ENCODE data around the gene GRHPR. TPM values are rescaled to one million over a fixed set of nuclear protein-coding genes. Genes with fewer than 3 reads are reported as not detected.

The GRHPR gene
- total and polyA plus RNA-seq, 10 of the 15 experiments (the other 5 are each of a cell fraction or from before 2014, with no cell fraction given) = 52.4 to 194 (median 126) TPM

GRCh38 chr9:37410354-37410861, 12.1 kb upstream of the GRHPR start:
- H3K27ac ChIP-seq (ENCODE audit: control insufficient read depth, insufficient read depth) = peak overlapping the region; percentile 97
- ChIA-PET RAD21 (ENCODE audit: unreplicated experiment) (interaction anchor here (0.6 to 7.5 kb wide), 27 partner anchors 8 to 614 kb away, joined by 3 to 126 read pairs (median 5); partner anchors contain the start of genes GRHPR, ZBTB5 and ZCCHC7), POLR2A (interaction anchor here (0.7 to 15.5 kb wide), 12 partner anchors 12 to 375 kb away, joined by 3 to 212 read pairs (median 4); partner anchors contain the start of genes GRHPR, POLR1E and TOMM5), SMC1A (ENCODE audit: uncharacterized antibody, unreplicated experiment) (interaction anchor here (0.8 to 4.7 kb wide), 28 partner anchors 11 to 430 kb away, joined by 3 to 23 read pairs (median 5); no protein-coding TSS in a partner anchor), CTCF (interaction anchor here (0.7 to 15.1 kb wide), 33 partner anchors 8 to 536 kb away, joined by 3 to 220 read pairs (median 6); partner anchors contain the start of genes POLR1E and ZBTB5)
- no peaks in the 10 kb centered on the region for H3K36me3 ChIP-seq (ENCODE audit: control insufficient read depth in 2 of 2, insufficient read depth in 2 of 2, low read length in 1 of 2)
- peaks cover 71% of the 10 kb centered on the region for H3K4me1 ChIP-seq (ENCODE audit: control insufficient read depth, insufficient read depth, low read length)
- H4K20me1 ChIP-seq (ENCODE audit: control insufficient read depth, insufficient read depth) = no peaks in the 10 kb centered on the region
- H3K4me2 ChIP-seq (ENCODE audit: control insufficient read depth, insufficient read depth) = peak overlapping the region; percentile 89
- no peaks in the 10 kb centered on the region for H3K27me3 ChIP-seq (replicated peaks in 1 of 2; ENCODE audit: control insufficient read depth in 2 of 2, insufficient read depth in 2 of 2, low read length in 1 of 2)
- TF ChIP-seq POLR2A (IDR thresholded peaks at IDR 0.05; ENCODE audit: low read depth, low read length) = peak; percentile 67
- TF ChIP-seq HDGF (IDR thresholded peaks at IDR 0.05) = 0 out of 2 replicates have a peak, but pooled peaks have one; percentile 32
- peak; percentile 10; the same call in 1 of the 2 replicates for TF ChIP-seq MLLT1 (IDR thresholded peaks at IDR 0.05)
- TF ChIP-seq ETV6 (conservative IDR thresholded peaks at IDR 0.05 in 1 of 2, IDR thresholded peaks at IDR 0.05 in 1 of 2; ENCODE audit: borderline replicate concordance in 1 of 2, low read depth in 1 of 2) = no peak; a peak in 1 of 4 replicates
- no peak for TF ChIP-seq NR2F1 (conservative IDR thresholded peaks at IDR 0.05)
- no peak for TF ChIP-seq RFX5 (IDR thresholded peaks at IDR 0.05; ENCODE audit: low read depth, low read length)
- peak; percentile 18; the same call in 1 of the 2 replicates for TF ChIP-seq IKZF1 (conservative IDR thresholded peaks at IDR 0.05)
- TF ChIP-seq PKNOX1 (IDR thresholded peaks at IDR 0.05) = peak; percentile 73
- peak; percentile 50 for TF ChIP-seq TCF12 (IDR thresholded peaks at IDR 0.05; ENCODE audit: low read depth, low read length)
- TF ChIP-seq TARDBP (IDR thresholded peaks at IDR 0.05; ENCODE audit: borderline replicate concordance) = 0 out of 2 replicates have a peak, but pooled peaks have one; percentile 30
- TF ChIP-seq TCF3 (IDR thresholded peaks at IDR 0.05; ENCODE audit: borderline replicate concordance, insufficient read depth, low read depth, low read length) = no peak
- TF ChIP-seq POLR2AphosphoS5 (IDR thresholded peaks at IDR 0.05; ENCODE audit: low read length) = peak; percentile 78
- no TSS peak for BruUV-seq (replicated peaks)
- in situ Hi-C loops (cut with MboI) (no loop called here), intact Hi-C loops (cut with micrococcal nuclease; ENCODE audit: unreplicated experiment) (loop anchor here (2.0 kb wide), 1 partner anchor 54 kb away; the partner anchor contains the start of gene ZBTB5)
- H3K4me3 ChIP-seq = peak overlapping the region; percentile 47
- no peaks in the 10 kb centered on the region for H3K9me3 ChIP-seq (replicated peaks; ENCODE audit: control insufficient read depth, insufficient read depth, low read length)
- no peak overlapping the region for H2AFZ ChIP-seq (ENCODE audit: control insufficient read depth, low read depth, low read length)
- DNase-seq (ENCODE audit: low read depth, low spot score) (no peak), FAIRE-seq (no peak), ATAC-seq (no peak)
- WGBS (ENCODE audit: insufficient coverage, insufficient replicate concordance, low lambda C conversion rate, missing lambda C conversion rate) = 34% methylated on average over 9 of the region's 9 CpGs
- H3K9ac ChIP-seq (ENCODE audit: control insufficient read depth, insufficient read depth, low read length) = peak overlapping the region; percentile 92
- peaks cover 42% of the 10 kb centered on the region for H3K79me2 ChIP-seq (ENCODE audit: control insufficient read depth, insufficient read depth, low read length)

Data from GM12878 (cell line).